ENCODE measurements around the gene ABCA10. TPM values are rescaled to one million over a fixed set of nuclear protein-coding genes. Genes with fewer than 3 reads are reported as not detected.

ABCA10 gene
- total and polyA plus RNA-seq, 2 of the 8 experiments (the other 6 are each of a cell fraction or from before 2014, with no cell fraction given): not detected

- Histone ChIP-seq H3K56ac (replicated peaks; ENCODE audit: insufficient read length, low read depth, low read length) (no peak overlapping the region), H2BK15ac (ENCODE audit: low read length) (no peak overlapping the region), H4K8ac (ENCODE audit: extremely low read depth, insufficient read depth, low read length) (no peak overlapping the region), H3K79me2 (ENCODE audit: control insufficient read depth in 1 of 2, insufficient read depth in 2 of 2, low read length in 2 of 2) (no peaks in the 10 kb centered on the region), H3K9me3 (ENCODE audit: insufficient read depth in 2 of 2, low read depth in 1 of 2, low read length in 1 of 2) (no peaks in the 10 kb centered on the region), H3K23ac (ENCODE audit: insufficient read length) (no peak overlapping the region), H2BK120ac (replicated peaks; ENCODE audit: low read depth, low read length) (no peak overlapping the region), H3K27me3 (replicated peaks in 1 of 4; ENCODE audit: control insufficient read depth in 3 of 4, extremely low read depth in 1 of 4, insufficient read depth in 3 of 4, low read length in 3 of 4) (no peaks in the 10 kb centered on the region), H3K4me1 (replicated peaks in 1 of 4; ENCODE audit: control insufficient read depth in 3 of 4, insufficient read depth in 4 of 4, low read length in 3 of 4) (no peaks in the 10 kb centered on the region), H3K23me2 (ENCODE audit: low read depth, low read length) (no peaks in the 10 kb centered on the region), H4K91ac (replicated peaks; ENCODE audit: insufficient read length, low read length) (no peak overlapping the region), H3K18ac (ENCODE audit: extremely low read depth, low read length) (no peak overlapping the region), H3K9ac (replicated peaks in 1 of 4; ENCODE audit: extremely low read depth in 1 of 4, low read depth in 3 of 4, low read length in 3 of 4) (no peak overlapping the region), H3K4ac (replicated peaks; ENCODE audit: insufficient read length, low read depth, low read length) (no peak overlapping the region), H2AFZ (ENCODE audit: low read length) (no peak overlapping the region), H3K14ac (ENCODE audit: insufficient read length) (no peak overlapping the region), H2AK5ac (ENCODE audit: low read depth, low read length) (no peak overlapping the region), H4K20me1 (replicated peaks in 1 of 2; ENCODE audit: control insufficient read depth in 1 of 2, insufficient read depth in 2 of 2, low read length in 2 of 2) (no peaks in the 10 kb centered on the region), H4K5ac (ENCODE audit: insufficient read length, low read depth, low read length) (no peak overlapping the region), H3K36me3 (ENCODE audit: control insufficient read depth in 2 of 4, insufficient read depth in 4 of 4, low read length in 3 of 4) (no peaks in the 10 kb centered on the region), H2BK12ac (ENCODE audit: low read depth, low read length) (no peak overlapping the region), H3K27ac (ENCODE audit: low read depth, low read length) (no peak overlapping the region), H3K4me2 (ENCODE audit: insufficient read depth in 1 of 2, low read depth in 2 of 2, low read length in 2 of 2) (no peak overlapping the region), H2BK20ac (ENCODE audit: low read length) (no peak overlapping the region), H3K79me1 (ENCODE audit: low read depth, low read length) (no peaks in the 10 kb centered on the region), H3K4me3 (ENCODE audit: extremely low read depth in 1 of 4, insufficient read depth in 2 of 4, low read depth in 3 of 4, low read length in 4 of 4) (no peak overlapping the region), H2BK5ac (ENCODE audit: low read depth, low read length) (no peak overlapping the region)
- ChIA-PET POLR2A (ENCODE audit: partially characterized antibody) (no interaction called here), CTCF (ENCODE audit: partially characterized antibody) (no interaction called here)
- DNase-seq (ENCODE audit: low read depth in 1 of 2, low spot score in 2 of 2): no peak
- WGBS, 2 experiments (ENCODE audit: extremely low coverage in 1 of 2, insufficient coverage in 1 of 2, insufficient read length in 1 of 2, insufficient replicate concordance in 2 of 2, low coverage in 1 of 2, low lambda C conversion rate in 2 of 2, missing lambda C conversion rate in 1 of 2): 91% methylated on average over 4 of the region's 4 CpGs; no CpG with 5 or more reads in 1 of the 2 experiments
- no peak for FAIRE-seq
- TF ChIP-seq TBP (IDR thresholded peaks at IDR 0.05; ENCODE audit: low read depth, low read length): no peak
- no peak for TF ChIP-seq EGR1 (IDR thresholded peaks at IDR 0.05; ENCODE audit: borderline replicate concordance, low read depth, low read length)
- TF ChIP-seq SAP30 (IDR thresholded peaks at IDR 0.05; ENCODE audit: insufficient read depth, insufficient replicate concordance, low read length): no peak
- TF ChIP-seq SIRT6 (IDR thresholded peaks at IDR 0.05; ENCODE audit: low read length): no peak
- no peak for TF ChIP-seq ZNF274 (IDR thresholded peaks at IDR 0.05; ENCODE audit: borderline replicate concordance, extremely low read depth, low read length)
- TF ChIP-seq POU5F1 (IDR thresholded peaks at IDR 0.05; ENCODE audit: low read depth, low read length): no peak
- TF ChIP-seq KDM4A (IDR thresholded peaks at IDR 0.05; ENCODE audit: low read depth, low read length, severe bottlenecking): no peak
- no peak for TF ChIP-seq JUND (IDR thresholded peaks at IDR 0.05; ENCODE audit: low read length)
- TF ChIP-seq, protein P1, sequence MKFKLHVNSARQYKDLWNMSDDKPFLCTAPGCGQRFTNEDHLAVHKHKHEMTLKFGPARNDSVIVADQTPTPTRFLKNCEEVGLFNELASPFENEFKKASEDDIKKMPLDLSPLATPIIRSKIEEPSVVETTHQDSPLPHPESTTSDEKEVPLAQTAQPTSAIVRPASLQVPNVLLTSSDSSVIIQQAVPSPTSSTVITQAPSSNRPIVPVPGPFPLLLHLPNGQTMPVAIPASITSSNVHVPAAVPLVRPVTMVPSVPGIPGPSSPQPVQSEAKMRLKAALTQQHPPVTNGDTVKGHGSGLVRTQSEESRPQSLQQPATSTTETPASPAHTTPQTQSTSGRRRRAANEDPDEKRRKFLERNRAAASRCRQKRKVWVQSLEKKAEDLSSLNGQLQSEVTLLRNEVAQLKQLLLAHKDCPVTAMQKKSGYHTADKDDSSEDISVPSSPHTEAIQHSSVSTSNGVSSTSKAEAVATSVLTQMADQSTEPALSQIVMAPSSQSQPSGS (IDR thresholded peaks at IDR 0.05; ENCODE audit: low read length): no peak
- TF ChIP-seq CHD2 (IDR thresholded peaks at IDR 0.05; ENCODE audit: low read length): no peak
- TF ChIP-seq SUZ12 (IDR thresholded peaks at IDR 0.05; ENCODE audit: low read length): no peak
- no peak for TF ChIP-seq USF2 (IDR thresholded peaks at IDR 0.05; ENCODE audit: low read length)
- no peak for TF ChIP-seq YY1 (IDR thresholded peaks at IDR 0.05; ENCODE audit: low read depth, low read length)
Measured at GRCh38 chr17:69175262-69175624, 53.4 kb downstream of the ABCA10 start.
